ENCODE measurements around the gene RASAL2.

RASAL2 gene

GRCh38 chr1:178470411-178470960 lies 376.6 kb downstream of the RASAL2 start:
- peak; percentile 86 for DNase-seq

- DNase-seq = no peak
Measured at GRCh38 chr1:178472531-178472930, 378.6 kb downstream of the RASAL2 start.

- DNase-seq = no peak
Measured at GRCh38 chr1:178477373-178477772, 383.5 kb downstream of the RASAL2 start.

GRCh38 chr1:178477841-178478240 lies 383.9 kb downstream of the RASAL2 start:
- DNase-seq = no peak

GRCh38 chr1:178483251-178483957 lies 389.5 kb downstream of the RASAL2 start:
- no peak for DNase-seq

- DNase-seq = no peak
Measured at GRCh38 chr1:178484698-178485225, 390.9 kb downstream of the RASAL2 start.

GRCh38 chr1:178485541-178485981 lies 391.7 kb downstream of the RASAL2 start:
- peak; percentile 21 for DNase-seq

- DNase-seq = no peak
Measured at GRCh38 chr1:178486100-178487069, 392.5 kb downstream of the RASAL2 start.

GRCh38 chr1:178487070-178487615 lies 393.2 kb downstream of the RASAL2 start:
- DNase-seq = no peak

GRCh38 chr1:178488393-178488792 lies 394.5 kb downstream of the RASAL2 start:
- DNase-seq = no peak

- DNase-seq = no peak
Measured at GRCh38 chr1:178489399-178489798, 395.5 kb downstream of the RASAL2 start.

- DNase-seq = no peak
Measured at GRCh38 chr1:178490136-178490535, 396.2 kb downstream of the RASAL2 start.

- DNase-seq = no peak
Measured at GRCh38 chr1:178490967-178491366, 397.1 kb downstream of the RASAL2 start.

GRCh38 chr1:178491721-178492120 lies 397.8 kb downstream of the RASAL2 start:
- DNase-seq = no peak

GRCh38 chr1:178492341-178492740 lies 398.4 kb downstream of the RASAL2 start:
- DNase-seq = no peak

- no peak for DNase-seq
Measured at GRCh38 chr1:178493301-178493741, 399.4 kb downstream of the RASAL2 start.

GRCh38 chr1:178494569-178494971 lies 400.7 kb downstream of the RASAL2 start:
- no peak for DNase-seq

- DNase-seq = no peak
Measured at GRCh38 chr1:178495158-178495557, 401.3 kb downstream of the RASAL2 start.

GRCh38 chr1:178495741-178496409 lies 402.0 kb downstream of the RASAL2 start:
- DNase-seq = no peak

- DNase-seq = no peak
Measured at GRCh38 chr1:178496410-178497135, 402.7 kb downstream of the RASAL2 start, which contains the start of gene CLEC20A. Gene CLEC20A (minus strand): TSS chr1:178496964. CDS start chr1:178496939, 25 bp downstream.

GRCh38 chr1:178497903-178498478 lies 404.1 kb downstream of the RASAL2 start:
- DNase-seq = no peak

Data from kidney glomerular epithelial cell (primary cell).